ENCODE measurements around the gene ATP11B.

The ATP11B gene

DNA sequence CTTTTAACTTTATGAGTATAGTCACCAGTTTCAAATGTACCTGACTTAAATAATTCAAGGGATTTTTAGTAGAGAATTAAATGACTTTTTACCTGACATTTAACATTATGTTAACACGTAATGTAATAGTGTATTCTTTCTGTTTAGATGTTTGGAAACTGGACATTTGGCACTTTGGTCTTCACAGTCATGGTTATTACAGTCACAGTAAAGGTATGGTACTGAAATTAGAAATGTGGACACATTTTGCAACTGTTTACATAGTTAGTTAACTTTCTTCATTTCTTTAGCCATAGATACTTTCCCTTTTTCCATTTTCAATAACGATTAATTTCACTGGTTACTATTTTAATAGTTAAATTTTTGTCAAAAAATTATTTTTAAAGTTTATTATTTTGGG is 103.2 kb downstream of the ATP11B start:
- DNase-seq (ENCODE audit: low spot score): no peak
- ChIA-PET CTCF (interaction anchor here (0.6 to 0.7 kb wide), 2 partner anchors 15 to 26 kb away, joined by 3 read pairs; no protein-coding TSS in a partner anchor), POLR2A (ENCODE audit: low non-redundant PET) (no interaction called here)
- H3K27ac ChIP-seq: no peak overlapping the region
- TF ChIP-seq, protein P1, sequence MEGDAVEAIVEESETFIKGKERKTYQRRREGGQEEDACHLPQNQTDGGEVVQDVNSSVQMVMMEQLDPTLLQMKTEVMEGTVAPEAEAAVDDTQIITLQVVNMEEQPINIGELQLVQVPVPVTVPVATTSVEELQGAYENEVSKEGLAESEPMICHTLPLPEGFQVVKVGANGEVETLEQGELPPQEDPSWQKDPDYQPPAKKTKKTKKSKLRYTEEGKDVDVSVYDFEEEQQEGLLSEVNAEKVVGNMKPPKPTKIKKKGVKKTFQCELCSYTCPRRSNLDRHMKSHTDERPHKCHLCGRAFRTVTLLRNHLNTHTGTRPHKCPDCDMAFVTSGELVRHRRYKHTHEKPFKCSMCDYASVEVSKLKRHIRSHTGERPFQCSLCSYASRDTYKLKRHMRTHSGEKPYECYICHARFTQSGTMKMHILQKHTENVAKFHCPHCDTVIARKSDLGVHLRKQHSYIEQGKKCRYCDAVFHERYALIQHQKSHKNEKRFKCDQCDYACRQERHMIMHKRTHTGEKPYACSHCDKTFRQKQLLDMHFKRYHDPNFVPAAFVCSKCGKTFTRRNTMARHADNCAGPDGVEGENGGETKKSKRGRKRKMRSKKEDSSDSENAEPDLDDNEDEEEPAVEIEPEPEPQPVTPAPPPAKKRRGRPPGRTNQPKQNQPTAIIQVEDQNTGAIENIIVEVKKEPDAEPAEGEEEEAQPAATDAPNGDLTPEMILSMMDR (conservative IDR thresholded peaks at IDR 0.05; ENCODE audit: low read depth): no peak

DNA sequence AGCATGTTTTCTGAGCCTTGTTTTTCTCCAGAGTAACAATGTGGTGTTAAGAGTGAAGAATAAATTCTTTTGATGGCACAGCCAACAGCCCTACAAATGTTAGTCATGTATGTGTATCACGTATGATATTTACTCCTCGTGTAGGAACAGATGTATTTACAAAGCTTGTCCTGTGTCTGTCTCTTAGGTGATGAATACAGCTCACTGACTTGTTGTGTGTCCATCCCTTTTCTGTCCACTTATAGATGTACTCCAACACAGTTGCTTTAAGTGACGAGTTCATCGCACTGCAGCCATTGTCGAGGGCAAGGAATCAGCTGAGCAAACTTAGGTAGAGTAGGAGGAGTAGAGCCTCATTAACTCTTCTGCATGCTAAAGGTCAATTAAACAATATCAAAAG is 108.9 kb downstream of the ATP11B start:
- ChIA-PET CTCF (no interaction called here), POLR2A (ENCODE audit: low non-redundant PET) (no interaction called here)
- DNase-seq (ENCODE audit: low spot score): no peak
- H3K27ac ChIP-seq: no peak overlapping the region
- TF ChIP-seq, protein P1 (conservative IDR thresholded peaks at IDR 0.05; ENCODE audit: low read depth): no peak

DNA sequence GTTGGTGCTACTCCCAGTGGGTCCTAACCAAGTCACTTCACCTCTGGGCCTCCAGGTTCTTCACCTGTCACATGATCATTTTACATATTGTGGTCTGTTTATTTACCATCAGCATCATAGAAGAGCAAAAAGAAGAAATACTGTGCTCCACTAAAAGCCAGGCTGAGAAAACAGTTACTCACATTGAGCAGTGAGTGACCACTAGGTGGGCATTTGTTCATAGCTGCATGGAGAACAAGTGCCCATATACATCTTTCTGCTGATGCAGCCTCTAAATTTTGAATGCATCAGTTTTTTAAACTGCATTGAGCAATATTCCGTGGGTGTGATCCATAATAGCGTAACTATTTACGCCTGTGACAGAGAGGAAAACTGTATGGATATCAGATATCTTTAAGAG is 110.9 kb downstream of the ATP11B start:
- POLR2A ChIA-PET (ENCODE audit: low non-redundant PET): no interaction called here
- CTCF ChIA-PET: interaction anchor here (0.6 to 1.1 kb wide), 2 partner anchors 16 to 109 kb away, joined by 4 to 5 read pairs; no protein-coding TSS in a partner anchor
- DNase-seq (ENCODE audit: low spot score): no peak
- TF ChIP-seq, protein P1 (conservative IDR thresholded peaks at IDR 0.05; ENCODE audit: low read depth): no peak
- no peak overlapping the region for H3K27ac ChIP-seq

DNA sequence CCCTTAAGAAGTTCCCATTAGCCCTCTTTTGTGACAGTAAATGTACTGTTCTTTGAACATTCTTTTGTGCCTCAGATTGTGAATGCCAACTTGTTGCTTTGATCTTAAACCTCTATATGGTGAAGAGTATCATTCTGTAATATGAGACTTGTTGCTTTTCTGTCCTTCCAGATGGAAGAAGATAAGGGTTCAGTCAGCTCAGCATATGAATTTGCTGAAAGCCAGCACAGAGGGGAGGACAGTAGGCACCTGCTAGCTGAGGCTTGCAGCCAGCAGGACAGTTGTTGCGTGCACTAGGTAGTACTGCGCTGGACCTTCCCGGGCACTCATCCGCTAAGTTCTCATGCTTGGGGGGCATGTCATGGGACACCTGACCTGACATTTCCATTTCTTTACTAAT is 112.3 kb downstream of the ATP11B start:
- no peak for DNase-seq (ENCODE audit: low spot score)
- POLR2A ChIA-PET (ENCODE audit: low non-redundant PET): no interaction called here
- H3K27ac ChIP-seq: no peak overlapping the region
- CTCF ChIA-PET: no interaction called here
- TF ChIP-seq, protein P1 (conservative IDR thresholded peaks at IDR 0.05; ENCODE audit: low read depth): no peak

DNA sequence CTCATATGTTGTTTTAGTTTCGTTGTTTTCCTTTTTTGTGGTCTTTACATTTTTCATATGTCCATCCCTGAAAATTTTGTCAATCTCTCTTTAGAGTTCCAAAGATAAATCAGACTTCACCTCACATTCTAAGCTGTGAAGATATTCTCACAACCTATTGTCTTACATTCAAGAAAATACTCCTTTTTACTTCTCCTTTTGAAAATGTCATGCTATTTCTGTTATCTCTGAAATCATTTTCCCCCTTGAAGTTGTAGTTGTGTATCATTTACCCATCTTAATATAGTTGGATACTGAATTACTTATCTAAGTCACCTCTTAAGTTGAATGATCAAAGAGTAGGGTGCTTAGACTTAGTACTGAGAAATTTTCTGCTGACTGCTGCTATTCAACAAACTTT is 112.7 kb downstream of the ATP11B start:
- POLR2A ChIA-PET (ENCODE audit: low non-redundant PET): no interaction called here
- DNase-seq (ENCODE audit: low spot score): no peak
- TF ChIP-seq, protein P1 (conservative IDR thresholded peaks at IDR 0.05; ENCODE audit: low read depth): no peak
- no peak overlapping the region for H3K27ac ChIP-seq
- CTCF ChIA-PET: no interaction called here

DNA sequence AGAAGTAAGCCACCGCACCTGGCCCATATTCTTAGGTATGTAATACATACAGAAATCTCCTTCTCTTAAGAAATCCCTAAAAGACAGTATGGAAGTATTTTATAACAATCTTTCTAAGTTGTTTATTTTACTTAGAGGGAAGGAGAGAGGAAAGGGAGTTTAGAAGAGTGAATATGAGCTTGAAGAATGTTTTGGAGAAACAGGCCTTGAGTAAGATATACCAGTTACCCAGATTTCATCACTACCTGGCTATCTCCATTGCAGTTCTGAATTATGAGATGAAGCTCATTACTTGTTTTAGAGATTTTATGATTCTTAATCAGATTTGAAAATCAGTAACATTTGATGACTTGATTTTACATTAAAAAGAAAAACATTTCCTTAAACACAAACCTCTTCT is 115.2 kb downstream of the ATP11B start:
- CTCF ChIA-PET: no interaction called here
- no peak for DNase-seq (ENCODE audit: low spot score)
- POLR2A ChIA-PET (ENCODE audit: low non-redundant PET): no interaction called here
- TF ChIP-seq, protein P1 (conservative IDR thresholded peaks at IDR 0.05; ENCODE audit: low read depth): no peak
- no peak overlapping the region for H3K27ac ChIP-seq
